ENCODE measurements around the gene MSRB1.
A peak's percentile ranks its signal among the peaks of the same experiment; 100 is the strongest.
"Not testable (repeated sequence)": the region's sequence is repeated elsewhere in the genome, so short reads cannot be mapped to it uniquely, and the experiment has no call there.

The MSRB1 gene

DNA sequence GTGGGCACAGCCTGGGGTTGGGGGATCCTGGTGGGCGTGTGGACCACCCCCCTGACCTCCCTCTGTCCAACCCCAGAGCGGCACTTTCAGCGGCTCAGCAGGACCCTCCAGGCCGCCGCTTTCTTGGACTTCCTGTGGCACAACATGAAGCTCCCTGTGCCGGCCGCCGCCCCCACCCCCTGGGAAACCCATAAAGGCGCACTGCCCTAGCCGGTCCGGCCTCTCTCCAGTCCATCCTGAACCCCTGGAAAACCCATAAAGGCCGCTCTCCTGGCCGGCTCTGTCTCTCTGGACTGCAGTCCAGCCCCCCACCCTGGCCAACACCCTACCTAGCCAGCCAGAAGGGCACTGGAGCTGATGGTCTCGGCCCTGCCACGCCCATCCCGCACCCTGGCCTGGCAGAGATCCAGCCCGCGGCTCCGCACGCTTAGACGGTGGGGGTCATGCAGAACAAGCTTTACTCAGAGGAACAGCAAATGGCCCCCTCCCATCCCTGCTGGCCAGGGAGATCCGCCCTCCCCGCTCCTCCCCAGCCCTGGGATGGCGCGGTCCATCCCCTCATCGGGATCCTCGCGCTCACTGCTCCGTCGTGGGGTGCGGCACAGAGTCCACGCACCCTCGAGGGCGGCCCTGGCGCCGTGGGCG, 35.6 kb upstream of the MSRB1 start:
- DNase-seq (ENCODE audit: low spot score) = no peak

DNA sequence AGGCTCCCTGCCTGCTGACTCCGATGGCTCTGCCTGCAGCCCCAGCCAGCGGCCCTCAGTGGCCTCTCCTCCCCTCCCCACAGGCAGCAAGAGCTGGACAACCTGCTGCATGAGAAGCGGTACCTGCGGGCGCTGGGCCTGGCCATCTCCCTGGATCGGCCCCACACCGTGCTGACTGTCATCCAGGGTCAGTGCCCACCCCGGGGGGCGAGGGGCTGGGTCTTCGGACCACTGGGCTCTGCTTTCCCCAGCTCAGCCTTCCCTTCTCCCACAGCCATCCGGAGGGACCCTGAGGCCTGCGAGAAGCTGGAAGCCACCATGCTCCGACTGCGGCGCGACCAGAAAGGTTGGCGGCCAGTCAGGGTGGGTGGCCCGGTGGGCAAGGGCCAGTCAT, 34.9 kb upstream of the MSRB1 start:
- no peak for DNase-seq (ENCODE audit: low spot score)

DNA sequence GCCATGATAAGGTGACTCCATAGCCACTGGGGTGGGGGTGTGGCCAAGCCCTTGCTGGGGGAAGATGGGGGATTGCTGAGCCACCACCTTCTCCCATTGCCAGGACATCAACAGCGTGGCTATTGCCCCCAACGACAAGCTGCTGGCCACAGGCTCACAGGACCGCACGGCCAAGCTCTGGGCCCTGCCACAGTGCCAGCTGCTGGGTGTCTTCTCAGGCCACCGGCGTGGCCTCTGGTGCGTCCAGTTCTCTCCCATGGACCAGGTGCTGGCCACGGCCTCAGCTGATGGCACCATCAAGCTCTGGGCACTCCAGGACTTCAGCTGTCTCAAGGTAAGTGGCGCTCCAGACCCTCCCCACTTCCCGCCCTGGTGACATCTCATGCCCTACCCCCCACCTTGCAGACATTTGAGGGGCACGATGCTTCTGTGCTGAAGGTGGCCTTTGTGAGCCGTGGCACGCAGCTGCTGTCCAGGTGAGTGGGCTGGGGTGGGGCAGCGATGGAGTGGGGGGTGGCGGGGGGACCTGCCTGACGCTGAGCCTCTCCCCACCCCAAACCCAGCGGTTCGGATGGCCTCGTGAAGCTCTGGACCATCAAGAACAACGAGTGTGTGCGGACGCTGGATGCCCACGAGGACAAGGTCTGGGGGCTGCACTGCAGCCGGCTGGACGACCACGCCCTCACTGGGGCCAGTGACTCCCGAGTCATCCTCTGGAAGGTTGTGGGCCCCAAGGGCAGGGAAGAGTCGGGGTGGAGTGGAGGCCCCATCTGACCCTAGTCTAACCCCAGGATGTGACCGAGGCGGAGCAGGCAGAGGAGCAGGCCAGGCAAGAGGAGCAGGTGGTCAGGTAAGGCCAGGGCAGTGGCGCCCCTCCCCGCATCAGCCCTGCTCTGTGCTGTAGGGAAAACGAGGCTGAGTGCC, 34.2 kb upstream of the MSRB1 start:
- DNase-seq (ENCODE audit: low spot score) = no peak

DNA sequence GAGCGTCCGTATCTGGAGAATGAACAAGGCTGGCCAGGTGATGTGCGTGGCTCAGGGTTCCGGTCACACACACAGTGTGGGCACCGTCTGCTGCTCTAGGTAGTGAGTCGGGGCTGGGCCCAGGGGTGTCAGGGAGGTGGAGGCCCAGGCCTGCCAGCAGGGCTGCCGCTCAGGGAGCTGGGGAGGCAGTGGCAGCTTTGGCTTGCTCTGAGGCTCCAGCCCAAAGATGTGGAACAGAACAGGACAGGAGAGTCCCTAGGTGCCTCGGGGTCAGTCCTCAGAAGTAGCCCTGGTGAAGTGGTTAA, 33.2 kb upstream of the MSRB1 start:
- no peak for DNase-seq (ENCODE audit: low spot score)

DNA sequence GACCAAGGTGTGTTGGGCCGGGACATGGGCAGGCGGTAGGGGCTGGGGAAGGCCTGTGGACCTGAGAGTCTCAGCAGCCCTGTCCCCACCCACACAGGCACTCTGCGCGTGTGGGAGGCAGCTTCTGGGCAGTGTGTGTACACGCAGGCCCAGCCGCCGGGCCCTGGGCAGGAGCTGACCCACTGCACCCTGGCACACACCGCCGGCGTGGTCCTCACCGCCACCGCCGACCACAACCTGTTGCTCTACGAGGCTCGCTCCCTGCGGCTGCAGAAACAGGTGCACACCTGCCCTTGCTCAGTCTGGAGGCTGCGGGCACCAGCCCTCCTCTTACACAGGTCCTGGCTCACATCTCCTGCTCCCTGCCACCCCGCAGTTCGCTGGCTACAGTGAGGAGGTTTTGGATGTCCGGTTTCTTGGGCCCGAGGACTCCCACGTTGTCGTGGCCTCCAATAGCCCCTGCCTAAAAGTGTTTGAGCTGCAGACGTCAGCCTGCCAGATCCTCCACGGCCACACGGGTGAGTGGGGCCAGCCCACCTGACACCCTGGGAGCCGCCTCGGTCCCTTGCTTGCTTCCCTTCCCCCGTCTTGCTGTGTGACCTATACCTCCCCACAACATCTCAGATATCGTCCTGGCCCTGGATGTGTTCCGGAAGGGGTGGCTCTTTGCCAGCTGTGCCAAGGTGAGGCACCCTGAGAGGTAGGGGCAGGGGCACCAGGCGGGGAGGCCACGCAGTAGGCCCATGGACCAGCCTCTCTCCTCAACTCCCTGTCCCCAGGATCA, 32.6 kb upstream of the MSRB1 start:
- DNase-seq (ENCODE audit: low spot score) = no peak

DNA sequence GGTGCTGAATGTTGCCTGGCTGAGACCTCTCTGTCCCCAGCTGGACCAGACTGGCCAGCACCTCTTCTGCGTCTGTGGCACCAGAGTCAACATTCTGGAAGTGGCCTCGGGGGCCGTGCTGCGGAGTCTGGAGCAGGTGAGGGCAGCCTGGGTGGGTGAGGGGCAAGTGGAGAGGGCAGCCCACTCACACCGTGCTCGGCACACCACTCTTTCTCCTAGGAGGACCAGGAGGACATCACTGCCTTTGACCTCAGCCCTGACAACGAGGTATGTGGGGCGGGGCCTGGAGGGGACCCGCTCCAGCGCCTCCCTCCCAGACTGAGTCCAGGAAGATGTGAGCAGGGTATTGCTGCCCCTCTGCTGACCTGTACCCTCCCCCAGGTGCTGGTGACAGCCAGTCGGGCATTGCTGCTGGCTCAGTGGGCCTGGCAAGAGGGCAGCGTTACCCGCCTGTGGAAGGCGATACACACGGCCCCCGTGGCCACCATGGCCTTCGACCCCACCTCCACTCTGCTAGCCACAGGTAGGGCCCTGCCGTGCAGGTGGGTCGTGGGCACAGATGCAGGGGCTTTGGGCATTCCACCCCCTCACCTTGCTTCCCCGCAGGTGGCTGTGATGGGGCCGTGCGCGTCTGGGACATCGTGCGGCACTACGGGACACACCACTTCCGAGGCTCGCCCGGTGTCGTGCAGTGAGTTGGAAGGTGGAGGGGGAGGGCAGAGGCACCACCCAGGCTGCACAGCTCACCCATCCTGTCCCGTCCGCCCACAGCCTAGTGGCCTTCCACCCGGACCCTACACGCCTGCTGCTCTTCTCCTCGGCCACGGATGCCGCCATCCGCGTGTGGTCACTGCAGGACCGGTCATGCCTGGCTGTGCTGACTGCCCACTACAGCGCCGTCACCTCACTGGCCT, 31.4 kb upstream of the MSRB1 start:
- DNase-seq (ENCODE audit: low spot score) = no peak

DNA sequence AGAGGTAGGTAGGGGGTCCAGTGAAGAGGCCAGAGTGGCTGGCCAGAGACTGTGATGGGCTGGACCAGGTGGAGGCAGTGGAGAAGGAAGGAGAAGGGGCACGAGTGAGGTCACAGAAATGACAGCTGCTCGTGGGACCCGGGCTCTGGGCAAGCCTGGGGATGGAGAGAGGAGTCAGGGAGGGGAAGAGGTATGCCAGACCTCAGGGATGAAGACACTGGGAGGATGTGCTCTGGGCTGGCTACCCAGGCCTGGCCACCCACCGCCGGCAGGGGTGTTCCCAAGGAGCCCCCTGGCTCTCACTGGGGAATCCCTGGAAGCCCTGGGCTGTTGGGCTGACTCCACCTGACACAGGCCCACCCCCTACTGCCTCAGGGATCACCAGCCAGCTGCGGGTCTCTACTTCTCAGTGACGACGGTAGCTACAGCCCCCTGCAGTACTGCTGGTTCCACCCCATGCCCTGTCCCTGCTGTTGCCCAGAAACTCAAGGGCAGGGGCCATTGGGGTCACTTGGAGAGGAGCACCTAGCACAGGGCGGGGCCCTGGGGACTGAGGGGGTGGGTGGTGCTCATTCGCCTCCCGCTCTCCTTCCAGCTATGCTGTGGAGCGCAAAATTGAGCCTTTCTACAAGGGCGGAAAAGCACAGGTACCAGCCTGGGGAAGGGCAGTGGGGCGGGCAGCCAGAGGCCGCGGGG, 30.6 kb upstream of the MSRB1 start:
- DNase-seq (ENCODE audit: low spot score) = no peak

DNA sequence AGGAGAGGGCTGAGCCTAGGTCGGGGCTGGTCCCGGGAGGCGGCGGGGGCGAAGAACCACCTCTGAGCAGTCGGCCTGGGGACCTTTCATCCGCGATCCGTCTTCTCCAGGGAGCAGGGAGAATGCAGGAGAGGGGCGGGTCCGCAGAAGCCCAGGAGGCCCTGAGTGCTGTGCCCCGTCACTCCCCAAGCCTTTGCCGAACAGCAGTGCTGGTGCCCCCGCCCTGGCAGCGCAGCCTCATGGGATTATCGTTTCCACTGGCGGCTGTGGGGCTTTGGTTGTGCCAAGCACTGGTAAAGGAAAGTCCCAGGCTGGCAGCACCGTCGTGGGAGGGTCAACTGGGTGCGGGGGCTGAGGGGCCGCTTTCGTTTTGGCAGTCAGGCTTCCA, 29.5 kb upstream of the MSRB1 start:
- no peak for DNase-seq (ENCODE audit: low spot score)

DNA sequence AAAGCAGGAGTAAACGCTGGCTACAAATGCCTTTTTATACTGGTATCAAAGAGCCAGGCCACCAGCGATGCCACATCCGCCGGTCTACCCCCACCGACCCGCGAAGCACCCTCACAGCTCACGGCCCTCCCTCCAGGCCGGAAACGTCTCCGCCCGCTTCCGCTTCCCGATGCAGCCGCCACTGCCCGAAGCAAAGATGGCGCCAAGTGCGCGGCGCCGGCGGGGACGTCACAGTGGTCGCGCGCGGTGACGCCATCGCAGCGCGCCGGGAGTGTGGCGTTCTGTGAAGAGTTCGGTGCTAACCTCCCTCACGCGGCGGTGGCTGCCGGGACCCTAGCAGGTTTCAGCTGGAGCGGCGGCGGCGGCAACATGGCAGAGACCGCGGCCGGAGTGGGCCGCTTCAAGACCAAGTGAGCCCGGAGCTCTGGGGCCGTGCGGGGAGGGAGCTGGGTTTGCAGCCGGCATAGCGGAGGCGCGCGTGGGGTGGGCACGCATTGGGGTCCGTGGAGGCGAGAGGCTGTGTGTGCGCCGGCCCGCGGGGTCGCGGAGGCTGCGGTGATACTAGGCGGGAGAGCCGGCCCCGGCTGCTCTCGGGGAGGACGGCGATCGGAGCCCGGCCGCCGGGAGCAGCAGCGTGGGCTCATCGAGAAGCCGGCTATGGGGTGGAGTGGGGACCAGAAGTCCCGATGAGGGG, 28.9 kb upstream of the MSRB1 start, which contains the start of gene TBL3:
Gene TBL3 (plus strand): TSS at position 258 of the 694 bp plus-strand sequence. CDS start 112 bp downstream, at position 370.
- DNase-seq (ENCODE audit: low spot score) = peak; percentile 94

DNA sequence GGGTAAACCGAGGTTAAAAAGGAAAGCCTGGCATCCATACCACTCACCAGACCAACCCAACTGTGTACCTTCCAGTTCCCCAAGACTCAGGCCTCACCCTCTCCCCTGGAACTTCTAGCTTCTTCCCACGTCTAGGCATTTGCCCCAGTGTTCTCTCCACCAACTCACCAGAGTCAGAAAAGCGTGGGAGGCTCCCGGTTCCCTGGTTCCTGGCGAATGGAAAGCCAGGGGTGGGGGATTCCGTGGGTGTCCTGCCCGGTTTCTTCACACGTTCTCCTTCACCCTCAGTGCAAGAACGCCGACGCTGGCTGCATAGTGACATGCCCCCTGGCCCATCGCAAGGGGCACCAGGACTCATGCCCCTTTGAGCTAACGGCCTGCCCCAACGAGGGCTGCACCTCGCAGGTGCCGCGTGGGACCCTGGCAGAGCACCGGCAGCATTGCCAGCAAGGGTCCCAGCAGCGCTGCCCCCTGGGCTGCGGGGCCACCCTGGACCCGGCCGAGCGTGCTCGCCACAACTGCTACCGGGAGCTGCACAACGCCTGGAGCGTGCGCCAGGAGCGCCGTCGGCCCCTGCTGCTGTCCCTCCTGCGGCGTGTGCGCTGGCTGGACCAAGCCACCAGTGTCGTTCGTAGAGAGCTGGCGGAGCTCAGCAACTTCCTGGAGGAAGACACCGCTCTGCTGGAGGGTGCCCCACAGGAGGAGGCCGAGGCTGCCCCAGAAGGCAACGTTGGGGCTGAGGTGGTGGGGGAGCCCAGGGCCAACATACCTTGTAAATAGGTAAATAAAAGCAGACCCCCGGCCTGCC, 25.4 kb upstream of the MSRB1 start:
- DNase-seq (ENCODE audit: low spot score) = no peak

DNA sequence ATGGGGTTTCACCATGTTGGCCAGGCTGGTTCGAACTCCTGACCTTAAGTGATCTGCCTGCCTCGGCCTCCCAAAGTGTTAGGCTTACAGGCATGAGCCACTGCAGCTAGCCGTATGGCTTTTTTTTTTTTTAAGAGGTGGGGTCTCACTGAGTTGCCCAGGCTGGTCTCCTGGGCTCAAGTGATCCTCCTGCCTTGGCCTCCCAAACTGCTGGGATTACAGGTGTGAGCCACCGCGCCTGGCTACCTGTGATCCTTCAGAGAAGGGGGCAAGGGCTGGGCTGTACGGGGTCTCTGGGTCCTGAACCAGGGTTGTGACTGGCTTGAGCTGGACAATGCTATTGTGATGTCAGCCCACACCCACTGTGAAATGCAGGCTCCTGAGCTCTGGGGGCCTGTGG, 23.5 kb upstream of the MSRB1 start, which contains the start of gene RNF151:
Gene RNF151 (plus strand): TSS at position 397 of the 400 bp plus-strand sequence. CDS start 26 bp downstream, outside the sequence.
- no peak for DNase-seq (ENCODE audit: low spot score)

DNA sequence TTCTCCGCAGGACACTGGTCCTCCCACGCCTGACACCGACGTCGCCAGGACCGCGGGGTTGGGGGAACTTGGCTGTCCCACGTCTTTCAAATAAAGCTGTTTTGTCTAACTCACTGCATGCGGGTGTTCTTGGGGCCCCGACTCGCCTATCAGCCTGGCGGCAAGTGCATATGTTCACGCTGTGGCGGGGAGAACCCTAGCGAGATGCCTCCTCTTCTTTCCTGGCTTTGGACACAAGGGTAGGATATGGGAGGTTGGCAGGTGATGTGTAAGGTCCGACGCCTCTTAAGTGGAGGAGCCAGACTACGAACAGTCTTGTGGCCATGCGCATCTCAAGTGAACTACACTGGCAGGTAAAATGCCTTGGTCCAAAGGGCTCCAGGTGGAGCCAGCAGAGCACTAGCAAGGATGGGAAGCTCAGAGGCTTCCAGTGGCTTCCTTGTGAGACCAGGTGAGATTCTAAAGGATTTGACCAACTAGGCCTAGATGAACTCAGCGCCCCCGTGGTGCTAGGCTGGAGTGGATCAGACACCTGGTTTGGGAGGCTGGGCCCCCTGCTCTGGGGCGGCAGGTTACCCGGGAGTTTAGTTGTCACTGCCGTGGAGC, 22.5 kb upstream of the MSRB1 start:
- DNase-seq (ENCODE audit: low spot score) = no peak

DNA sequence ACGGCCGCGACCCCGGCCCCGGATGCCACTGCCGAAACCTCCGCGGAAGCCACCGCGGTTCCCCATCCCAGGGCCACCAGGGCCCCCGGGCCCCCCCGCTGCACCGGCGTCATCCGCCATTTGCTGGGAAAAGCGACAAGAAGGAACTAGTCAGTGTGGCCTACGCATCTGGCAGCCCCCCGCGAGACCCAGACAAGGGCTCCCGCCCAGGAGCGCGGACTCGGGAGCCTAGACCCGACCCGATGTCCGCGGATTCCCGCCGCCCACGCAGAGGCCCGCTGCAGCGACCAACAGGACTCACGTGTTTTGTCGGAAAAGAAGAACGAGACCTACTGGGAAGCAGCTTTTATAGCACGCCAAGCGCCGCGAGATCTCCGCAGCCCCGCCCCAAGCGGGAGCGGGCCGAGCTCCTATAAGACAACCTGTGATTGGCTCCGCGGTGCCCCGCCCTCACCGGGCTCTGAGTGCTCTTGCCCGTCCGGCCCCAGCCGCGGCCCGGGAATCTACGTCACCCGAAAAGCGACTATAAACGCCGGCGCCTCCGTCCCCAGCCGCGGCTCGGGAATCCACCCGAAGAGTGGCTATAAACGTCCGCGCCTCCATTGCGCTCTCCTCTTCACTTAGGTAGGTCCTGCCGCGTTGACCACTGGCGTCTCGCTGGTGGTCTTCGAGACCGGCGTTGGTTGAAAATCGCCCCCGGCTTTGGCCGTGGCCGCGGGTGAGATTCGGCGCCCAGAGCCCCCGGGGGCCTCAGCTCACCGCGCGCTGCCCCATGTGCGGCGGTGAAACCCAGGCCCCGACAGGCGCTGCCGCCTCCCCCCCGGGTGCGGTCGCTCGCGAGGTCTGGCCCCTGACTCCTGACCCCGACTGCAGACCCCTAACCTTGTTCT, 21.8 kb upstream of the MSRB1 start, which contains the start of gene RPS2:
Gene RPS2 (minus strand): TSS at position 321 of the 890 bp plus-strand sequence. CDS start 201 bp downstream, at position 120.
- peak; percentile 98 for DNase-seq (ENCODE audit: low spot score)

DNA sequence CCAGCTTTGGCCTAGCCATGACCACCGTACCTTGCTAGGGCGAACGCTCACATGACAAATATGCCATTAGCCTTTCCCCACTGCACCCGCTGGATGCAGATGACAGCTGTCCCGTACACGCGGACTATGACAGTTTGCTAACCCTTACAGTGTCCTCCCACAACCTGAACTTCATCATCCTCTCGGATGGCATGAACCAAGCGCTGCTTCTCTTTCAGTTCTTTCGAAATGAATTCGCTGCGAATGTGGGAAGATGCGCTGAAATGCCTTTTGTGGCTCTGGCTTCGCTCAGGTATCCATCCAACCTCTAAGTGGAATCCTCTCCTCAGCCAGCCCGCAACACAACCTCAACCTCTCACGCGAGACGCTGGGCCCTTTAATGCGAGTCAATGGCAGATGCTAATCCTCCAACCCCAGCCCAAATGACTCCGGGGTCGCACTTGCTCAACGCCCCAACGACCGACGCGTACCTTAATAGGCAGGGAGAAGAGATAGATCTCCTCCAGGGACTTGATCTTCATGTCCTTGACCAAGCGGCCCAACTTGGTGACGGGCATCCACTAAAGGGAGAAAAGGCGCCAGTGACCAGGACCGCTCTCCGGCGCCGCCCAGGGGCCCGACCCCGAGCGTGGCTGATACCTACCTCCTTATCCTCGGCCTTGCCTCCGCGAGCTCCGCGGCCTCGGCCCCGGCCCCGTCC, 21.0 kb upstream of the MSRB1 start:
- DNase-seq (ENCODE audit: low spot score) = no peak

DNA sequence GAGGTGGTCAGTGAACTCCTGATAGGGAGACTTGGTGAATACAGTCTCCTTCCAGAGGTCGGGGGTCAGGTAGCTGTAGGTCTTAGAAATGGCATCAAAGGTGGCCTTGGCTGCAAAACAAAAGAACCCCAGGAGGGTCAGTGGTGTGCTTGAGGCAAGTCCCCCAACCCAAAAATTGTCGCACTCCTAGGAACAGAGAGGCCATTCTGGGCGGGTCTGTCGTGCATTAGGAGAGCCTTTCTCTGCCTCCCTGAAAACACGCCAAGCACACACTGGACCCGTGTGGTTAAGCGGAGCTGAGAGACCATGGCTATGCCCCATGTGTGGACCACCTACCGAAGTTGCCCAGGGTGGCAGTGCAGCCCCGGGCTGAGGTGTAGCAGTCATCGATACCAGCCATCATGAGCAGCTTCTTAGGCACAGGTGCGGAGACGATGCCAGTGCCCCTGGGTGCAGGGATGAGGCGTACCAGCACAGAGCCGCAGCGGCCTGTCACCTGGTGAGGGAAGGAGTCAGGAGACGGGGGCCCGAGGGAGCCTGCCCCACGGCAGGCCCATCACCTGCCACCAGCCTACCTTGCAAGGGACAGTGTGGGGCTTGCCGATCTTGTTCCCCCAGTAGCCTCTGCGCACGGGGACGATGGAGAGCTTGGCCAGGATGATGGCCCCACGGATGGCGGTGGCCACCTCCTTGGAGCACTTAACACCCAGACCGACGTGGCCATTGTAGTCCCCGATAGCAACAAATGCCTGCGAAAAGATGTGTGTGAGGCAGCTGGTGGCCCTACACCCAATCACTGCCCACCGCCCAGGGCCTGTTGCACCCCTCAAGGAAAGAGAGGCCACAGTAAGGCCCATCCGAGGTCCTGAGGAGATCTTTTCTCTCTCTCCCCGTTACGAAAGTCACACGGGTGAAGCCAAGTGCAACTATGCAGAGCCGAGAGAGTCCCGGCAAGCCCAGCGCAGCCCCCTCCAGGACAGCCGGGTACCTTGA, 19.5 kb upstream of the MSRB1 start:
- not testable (repeated sequence) for DNase-seq (ENCODE audit: low spot score)

DNA sequence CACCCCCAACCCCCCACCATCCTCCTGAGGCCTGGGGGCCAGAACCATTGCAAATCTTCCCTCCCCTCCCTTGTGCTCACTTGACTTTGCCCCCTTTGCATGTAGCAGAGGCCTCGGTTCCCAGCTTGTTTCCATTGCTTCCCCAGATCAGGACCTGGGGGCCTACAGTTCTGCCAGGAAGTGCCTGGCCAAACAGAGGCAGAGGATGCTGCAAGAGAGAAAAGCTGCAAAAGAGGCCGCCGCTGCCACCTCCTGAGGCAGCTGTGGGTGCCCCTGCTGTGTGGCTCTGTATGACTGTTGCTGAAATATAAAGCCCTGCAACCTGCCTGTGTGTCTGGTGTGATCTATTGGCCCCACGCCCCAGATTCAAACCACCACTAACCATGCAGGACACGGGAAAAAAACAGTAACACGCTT, 18.7 kb upstream of the MSRB1 start:
- no peak for DNase-seq (ENCODE audit: low spot score)

Measured in D341Med (cell line).